ENCODE data around the gene DPH6.

The DPH6 gene

DNA sequence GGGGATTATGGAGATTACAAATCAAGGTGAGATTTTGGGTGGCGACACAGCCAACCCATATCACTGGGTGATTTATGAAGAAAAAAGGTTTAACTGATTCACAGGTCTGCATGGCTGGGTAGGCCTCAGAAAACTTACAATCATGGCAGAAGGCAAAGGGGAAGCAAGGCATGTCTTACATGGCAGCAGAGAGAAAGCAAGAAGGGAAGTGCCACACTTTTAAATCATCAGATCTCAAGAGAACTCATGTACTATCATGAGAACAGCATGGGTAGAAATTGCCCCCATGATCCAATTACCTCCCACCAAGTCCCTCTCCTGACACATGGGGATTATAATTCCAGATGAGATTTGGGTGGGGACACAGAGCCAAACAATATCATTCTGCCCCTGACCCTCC is 59.7 kb downstream of the DPH6 start:
- peaks cover 19 to 21% of the 10 kb centered on the region in 2 donors for H3K9me3 Mint-ChIP-seq
- no peak overlapping the region for H3K27ac Mint-ChIP-seq
- no peak overlapping the region for H3K4me3 Mint-ChIP-seq
- no peak for ATAC-seq (replicated peaks)
- H3K27me3 Mint-ChIP-seq = no peaks in the 10 kb centered on the region
- DNase-seq = no peak
- peaks cover 0 to 1% of the 10 kb centered on the region in 2 donors for H3K4me1 Mint-ChIP-seq
- peaks cover 25 to 44% of the 10 kb centered on the region in 2 donors for H3K36me3 Mint-ChIP-seq

GRCh38 chr15:35485411-35485810 is 60.6 kb downstream of the DPH6 start:
- DNase-seq = no peak
- ATAC-seq (replicated peaks) = no peak
- Mint-ChIP-seq H3K9me3 (peaks cover 19 to 21% of the 10 kb centered on the region in 2 donors), H3K4me3 (no peak overlapping the region), H3K36me3 (peaks cover 25 to 37% of the 10 kb centered on the region in 2 donors), H3K4me1 (peaks cover 0 to 1% of the 10 kb centered on the region in 2 donors), H3K27me3 (no peaks in the 10 kb centered on the region), H3K27ac (no peak overlapping the region)

DNA sequence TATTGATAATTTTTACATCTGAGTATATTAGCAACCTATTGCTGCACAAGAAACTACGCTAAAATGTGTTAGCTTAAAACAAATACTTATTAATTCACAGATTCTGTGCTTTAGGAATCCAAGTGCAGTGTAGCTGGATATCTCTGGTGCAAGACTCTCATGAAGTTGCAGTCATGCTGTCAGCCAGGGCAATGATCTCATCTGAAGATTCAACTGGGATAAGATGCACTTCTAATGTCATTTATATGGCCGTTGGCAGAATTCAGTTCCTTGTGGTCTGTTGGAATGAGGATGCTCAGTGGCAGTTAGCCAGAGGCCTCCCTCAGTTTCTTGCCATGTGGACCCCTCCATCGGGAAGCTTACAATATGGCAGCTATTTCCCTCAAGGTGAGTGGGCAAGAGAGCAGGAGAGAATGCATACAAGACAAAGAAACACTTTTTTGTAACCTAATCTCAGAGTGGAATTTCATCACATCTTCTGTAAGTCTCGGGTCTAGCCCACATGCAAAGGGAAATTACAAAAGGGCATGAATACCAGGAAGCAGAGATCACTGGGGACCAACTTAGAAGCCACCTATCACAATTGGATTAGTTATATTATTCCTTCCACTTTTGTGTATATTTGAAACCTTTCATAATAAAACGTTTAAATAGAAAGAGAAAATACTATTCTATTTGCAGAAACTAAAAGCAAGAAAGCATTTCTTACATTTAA is 61.6 kb downstream of the DPH6 start:
- Mint-ChIP-seq H3K36me3 (peaks cover 25 to 37% of the 10 kb centered on the region in 2 donors), H3K4me3 (no peak overlapping the region), H3K4me1 (peaks cover 0 to 1% of the 10 kb centered on the region in 2 donors), H3K27ac (no peak overlapping the region), H3K9me3 (peaks cover 19 to 21% of the 10 kb centered on the region in 2 donors), H3K27me3 (no peaks in the 10 kb centered on the region)
- DNase-seq (no peak), ATAC-seq (replicated peaks) (no peak)

DNA sequence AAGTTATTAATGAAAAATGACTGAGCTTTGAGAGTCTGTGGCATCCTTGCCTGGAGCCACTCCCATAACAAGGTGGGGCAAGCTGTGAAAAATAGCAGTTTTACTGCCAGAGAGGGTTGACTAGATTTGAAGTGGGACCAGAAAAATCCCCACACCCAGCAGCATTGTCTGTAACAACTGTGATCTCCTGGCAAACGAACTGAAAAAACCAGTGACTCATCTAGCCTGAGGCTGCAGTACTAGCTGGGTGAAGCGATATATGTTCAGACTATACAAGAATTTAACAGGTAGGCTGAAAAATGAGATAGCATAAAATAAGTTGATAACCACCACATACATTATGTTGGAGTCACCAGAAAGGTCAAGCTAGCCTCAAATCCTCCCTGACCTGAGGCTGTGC is 64.0 kb downstream of the DPH6 start:
- DNase-seq = no peak
- Mint-ChIP-seq H3K9me3 (peaks cover 10 to 12% of the 10 kb centered on the region in 2 donors), H3K36me3 (peaks cover 14 to 19% of the 10 kb centered on the region in 2 donors), H3K27me3 (no peaks in the 10 kb centered on the region), H3K4me3 (no peak overlapping the region), H3K4me1 (no peaks in the 10 kb centered on the region), H3K27ac (no peak overlapping the region)
- no peak for ATAC-seq (replicated peaks)

DNA sequence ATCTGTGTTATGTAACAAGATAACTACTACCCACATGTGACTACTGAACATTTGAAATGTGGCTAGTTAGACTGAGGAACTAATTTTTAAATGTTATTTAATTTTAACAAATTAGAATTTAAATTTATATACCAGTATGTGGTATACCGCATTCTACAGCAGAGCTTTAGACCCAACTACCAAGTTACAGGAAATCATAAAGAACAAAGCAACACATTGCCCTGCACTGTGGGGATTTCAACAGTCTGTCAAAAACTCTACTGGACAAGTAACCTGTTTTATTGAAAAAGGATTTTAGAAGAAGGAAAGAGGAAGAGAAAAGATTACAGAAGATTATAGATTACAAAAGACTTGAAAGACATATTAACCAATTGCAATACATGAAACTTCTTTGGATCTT is 64.9 kb downstream of the DPH6 start:
- Mint-ChIP-seq H3K9me3 (peaks cover 4 to 6% of the 10 kb centered on the region in 2 donors), H3K4me1 (no peaks in the 10 kb centered on the region), H3K36me3 (peaks cover 9 to 11% of the 10 kb centered on the region in 2 donors), H3K27ac (no peak overlapping the region), H3K4me3 (no peak overlapping the region), H3K27me3 (no peaks in the 10 kb centered on the region)
- ATAC-seq (replicated peaks) = no peak
- no peak for DNase-seq

GRCh38 chr15:35479423-35479822 is 66.5 kb downstream of the DPH6 start:
- DNase-seq (no peak), ATAC-seq (replicated peaks) (no peak)
- no peaks in the 10 kb centered on the region for H3K27me3 Mint-ChIP-seq
- no peaks in the 10 kb centered on the region for H3K4me1 Mint-ChIP-seq
- H3K27ac Mint-ChIP-seq = no peak overlapping the region
- H3K9me3 Mint-ChIP-seq = no peaks in the 10 kb centered on the region
- peaks cover 1 to 4% of the 10 kb centered on the region in 2 donors for H3K36me3 Mint-ChIP-seq
- H3K4me3 Mint-ChIP-seq = no peak overlapping the region

DNA sequence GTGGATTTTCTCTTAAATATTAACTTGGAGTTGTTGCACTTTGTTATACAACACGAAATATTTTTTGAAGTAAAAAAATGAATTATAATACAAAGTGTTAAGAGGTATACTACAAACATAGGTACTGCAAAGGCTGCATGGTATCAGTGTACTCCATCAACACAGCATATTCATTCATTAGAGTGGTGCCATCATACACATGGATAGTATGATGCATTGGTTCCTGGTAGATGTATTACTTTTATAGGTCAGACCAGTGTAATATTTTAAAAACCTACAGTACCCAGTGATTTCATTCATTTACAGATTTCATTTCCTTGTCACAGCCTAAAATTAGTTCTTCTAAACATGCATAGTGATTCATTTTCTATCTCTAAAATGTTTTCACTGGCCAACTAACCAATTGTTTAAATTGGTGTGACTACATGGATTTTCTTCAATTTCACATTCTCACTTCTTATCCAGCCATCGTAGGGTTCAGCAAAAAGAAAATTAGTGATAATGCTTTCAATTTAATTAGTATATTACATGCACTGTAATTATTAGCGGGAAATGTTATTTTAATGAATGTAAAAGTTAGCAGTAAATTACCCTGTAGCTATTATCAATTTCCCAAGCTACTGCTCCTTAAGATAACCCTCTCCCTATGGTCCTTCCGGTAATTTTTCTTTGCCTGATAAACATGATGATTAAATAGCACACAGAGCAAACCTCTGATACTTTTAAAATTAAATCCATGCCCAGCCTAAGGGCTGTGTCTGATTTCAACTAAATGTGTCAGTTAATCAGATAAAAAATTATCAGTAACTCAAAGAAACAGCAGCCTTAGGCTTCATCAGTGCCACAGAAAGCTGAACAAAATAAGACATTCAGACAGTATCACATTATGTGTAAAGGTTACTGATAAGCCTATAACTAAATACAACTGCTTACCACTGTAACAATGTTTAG is 68.4 kb downstream of the DPH6 start:
- H3K4me1 Mint-ChIP-seq = no peaks in the 10 kb centered on the region
- no peak for ATAC-seq (replicated peaks)
- H3K9me3 Mint-ChIP-seq = no peaks in the 10 kb centered on the region
- no peak overlapping the region for H3K27ac Mint-ChIP-seq
- H3K4me3 Mint-ChIP-seq = no peak overlapping the region
- no peak for DNase-seq
- no peaks in the 10 kb centered on the region for H3K36me3 Mint-ChIP-seq
- H3K27me3 Mint-ChIP-seq = no peaks in the 10 kb centered on the region

DNA sequence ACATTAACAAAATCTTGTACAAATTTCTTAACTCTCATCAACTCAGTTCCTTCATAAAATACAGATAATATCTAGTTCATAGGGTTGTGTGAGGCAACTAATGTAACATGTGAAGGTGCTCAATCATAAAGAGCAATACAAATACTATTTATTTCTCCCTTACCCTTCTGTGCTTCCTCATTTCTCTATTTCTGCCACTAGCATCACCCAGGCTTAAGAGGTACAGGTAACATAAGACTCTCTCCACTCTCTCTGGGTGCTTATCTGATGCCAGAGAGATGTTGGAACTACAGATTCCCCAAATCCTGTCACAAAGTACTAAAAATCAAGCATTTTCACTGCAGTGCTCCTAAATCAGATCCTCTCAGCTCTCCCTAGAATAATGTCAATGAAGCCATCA is 74.9 kb downstream of the DPH6 start:
- ATAC-seq (replicated peaks) = no peak
- Mint-ChIP-seq H3K27ac (no peak overlapping the region), H3K4me3 (no peak overlapping the region), H3K9me3 (peaks cover 0 to 2% of the 10 kb centered on the region in 2 donors), H3K27me3 (no peaks in the 10 kb centered on the region), H3K36me3 (peaks cover 6 to 7% of the 10 kb centered on the region in 2 donors), H3K4me1 (no peaks in the 10 kb centered on the region)
- DNase-seq = no peak

DNA sequence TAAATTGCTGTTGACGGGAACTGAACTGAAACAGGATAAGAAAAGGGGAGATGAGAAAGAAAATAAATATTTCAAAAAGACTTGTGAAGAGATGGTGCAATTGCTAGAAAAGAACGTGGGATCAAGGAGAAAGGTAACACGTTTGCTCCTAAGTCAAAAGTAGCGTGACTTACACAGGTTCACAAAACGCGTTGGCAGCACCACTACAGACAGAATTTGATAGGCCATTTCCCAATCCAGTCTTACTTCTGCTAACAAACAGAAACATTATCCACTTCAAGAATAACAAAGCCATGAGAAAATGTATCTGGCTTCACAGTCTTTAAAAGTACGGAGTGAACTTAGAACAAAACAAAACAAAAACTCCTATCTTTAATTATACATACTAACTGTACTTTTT is 75.5 kb downstream of the DPH6 start:
- no peak for ATAC-seq (replicated peaks)
- Mint-ChIP-seq H3K9me3 (peaks cover 0 to 2% of the 10 kb centered on the region in 2 donors), H3K27me3 (no peaks in the 10 kb centered on the region), H3K4me3 (no peak overlapping the region), H3K27ac (no peak overlapping the region), H3K36me3 (peaks cover 6 to 7% of the 10 kb centered on the region in 2 donors), H3K4me1 (no peaks in the 10 kb centered on the region)
- no peak for DNase-seq

- DNase-seq (no peak), ATAC-seq (replicated peaks) (no peak)
- Mint-ChIP-seq H3K9me3 (peaks cover 0 to 2% of the 10 kb centered on the region in 2 donors), H3K27ac (no peak overlapping the region), H3K27me3 (no peaks in the 10 kb centered on the region), H3K4me1 (no peaks in the 10 kb centered on the region), H3K4me3 (no peak overlapping the region), H3K36me3 (peaks cover 6 to 7% of the 10 kb centered on the region in 2 donors)
Measured at GRCh38 chr15:35466476-35466875, 79.5 kb downstream of the DPH6 start.

GRCh38 chr15:35465783-35466182 is 80.2 kb downstream of the DPH6 start:
- H3K27me3 Mint-ChIP-seq = no peaks in the 10 kb centered on the region
- no peak for ATAC-seq (replicated peaks)
- peaks cover 0 to 2% of the 10 kb centered on the region in 2 donors for H3K9me3 Mint-ChIP-seq
- H3K27ac Mint-ChIP-seq = no peak overlapping the region
- peaks cover 6 to 7% of the 10 kb centered on the region in 2 donors for H3K36me3 Mint-ChIP-seq
- no peak for DNase-seq
- H3K4me1 Mint-ChIP-seq = no peaks in the 10 kb centered on the region
- H3K4me3 Mint-ChIP-seq = no peak overlapping the region

- H3K36me3 Mint-ChIP-seq = peaks cover 0 to 4% of the 10 kb centered on the region in 2 donors
- no peak overlapping the region for H3K27ac Mint-ChIP-seq
- DNase-seq (no peak), ATAC-seq (replicated peaks) (no peak)
- H3K4me1 Mint-ChIP-seq = no peaks in the 10 kb centered on the region
- no peaks in the 10 kb centered on the region for H3K27me3 Mint-ChIP-seq
- no peak overlapping the region for H3K4me3 Mint-ChIP-seq
- no peaks in the 10 kb centered on the region for H3K9me3 Mint-ChIP-seq
Measured at GRCh38 chr15:35460616-35461015, 85.3 kb downstream of the DPH6 start.

DNA sequence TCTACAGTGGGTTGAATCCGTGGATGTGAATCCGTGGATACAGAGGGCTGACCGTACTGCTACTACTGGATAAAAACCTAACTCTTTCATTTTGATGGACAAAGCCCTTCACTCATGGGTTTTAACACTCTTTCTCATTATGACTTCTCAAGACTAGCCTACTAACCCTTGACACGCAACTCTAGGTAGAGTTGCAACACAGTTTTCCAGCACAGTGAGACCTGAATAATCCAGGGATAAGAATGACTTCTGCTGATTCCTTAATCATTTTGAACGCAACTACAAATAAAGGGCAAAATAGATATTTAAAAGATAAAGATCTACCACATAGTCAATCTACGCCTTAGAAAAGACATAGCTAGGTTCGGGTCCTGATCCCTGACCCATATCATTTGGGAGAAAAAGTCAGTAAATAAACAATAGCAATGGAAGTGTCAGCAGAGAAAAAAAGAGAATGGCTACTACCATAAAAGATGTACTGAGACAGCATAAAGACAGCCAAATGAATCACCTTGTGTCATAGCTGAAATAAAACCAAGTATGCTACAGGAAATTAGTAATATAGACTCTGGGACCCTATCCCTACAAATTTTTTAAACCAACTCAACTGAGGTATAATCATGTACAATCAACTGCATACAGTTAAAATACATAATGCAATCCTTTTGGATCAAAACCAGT is 87.6 kb downstream of the DPH6 start:
- H3K27ac Mint-ChIP-seq = no peak overlapping the region
- H3K9me3 Mint-ChIP-seq = no peaks in the 10 kb centered on the region
- H3K36me3 Mint-ChIP-seq = peaks cover 0 to 4% of the 10 kb centered on the region in 2 donors
- H3K27me3 Mint-ChIP-seq = no peaks in the 10 kb centered on the region
- ATAC-seq (replicated peaks) = no peak
- H3K4me3 Mint-ChIP-seq = no peak overlapping the region
- no peaks in the 10 kb centered on the region for H3K4me1 Mint-ChIP-seq
- no peak for DNase-seq

GRCh38 chr15:35455201-35455600 is 90.8 kb downstream of the DPH6 start:
- no peak for DNase-seq
- Mint-ChIP-seq H3K27ac (no peak overlapping the region), H3K4me3 (no peak overlapping the region), H3K9me3 (no peaks in the 10 kb centered on the region), H3K4me1 (no peaks in the 10 kb centered on the region), H3K36me3 (peaks cover 5 to 11% of the 10 kb centered on the region in 2 donors), H3K27me3 (no peaks in the 10 kb centered on the region)
- ATAC-seq (replicated peaks) = no peak

All from stimulated activated naive B cell treated with anti-CD40 and anti-IgM and Interleukin-4, amounts not matched to agents 10 μg/mL and 1 μg/mL and 100 μg/mL, for 72 hours (primary cell).